ENCODE measurements around the gene SPRR2A.
"Not testable (repeated sequence)": the region's sequence is repeated elsewhere in the genome, so short reads cannot be mapped to it uniquely, and the experiment has no call there.

SPRR2A gene

GRCh38 chr1:153028766-153029165, 28.5 kb downstream of the SPRR2A start:
- H3K4me3 ChIP-seq (ENCODE audit: low read depth, low read length), result no peak overlapping the region
- ChIA-PET POLR2A (no interaction called here), CTCF (no interaction called here)

GRCh38 chr1:153025797-153026196, 31.5 kb downstream of the SPRR2A start:
- no peak for DNase-seq (ENCODE audit: low read depth, low spot score)
- H3K4me3 ChIP-seq (ENCODE audit: low read depth, low read length), result no peak overlapping the region
- no peak for TF ChIP-seq CTCF (IDR thresholded peaks at IDR 0.05; ENCODE audit: insufficient read depth, low read length, missing control alignments)
- ChIA-PET CTCF (no interaction called here), POLR2A (no interaction called here)

More at GRCh38 chr1:153028766-153029165, 28.5 kb downstream of the SPRR2A start:
- TF ChIP-seq CTCF (IDR thresholded peaks at IDR 0.05; ENCODE audit: insufficient read depth, low read length, missing control alignments), result no peak
- DNase-seq (ENCODE audit: low read depth, low spot score), result no peak

DNA sequence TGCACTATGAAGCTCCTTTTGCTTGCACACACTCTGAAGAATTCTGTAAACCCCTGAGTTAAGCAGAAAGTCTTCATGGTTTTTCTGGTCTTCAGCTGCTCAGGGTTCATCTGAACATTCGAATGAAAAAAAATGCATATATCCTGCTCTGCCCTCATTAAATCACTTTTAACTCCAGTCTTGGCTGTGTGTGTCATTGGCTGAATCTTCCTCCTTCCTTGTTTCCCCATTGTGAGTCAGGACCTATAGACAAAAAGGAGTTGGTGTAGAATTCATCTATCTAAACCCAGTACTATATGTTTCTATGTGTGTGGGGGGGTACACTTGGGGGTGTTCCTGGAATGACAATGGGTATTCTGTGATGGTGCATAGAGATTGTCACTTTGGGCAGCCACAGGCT, 32.9 kb downstream of the SPRR2A start:
- TF ChIP-seq CTCF (IDR thresholded peaks at IDR 0.05; ENCODE audit: insufficient read depth, low read length, missing control alignments), result no peak
- POLR2A ChIA-PET, result no interaction called here
- no peak overlapping the region for H3K4me3 ChIP-seq (ENCODE audit: low read depth, low read length)
- CTCF ChIA-PET, result no interaction called here
- DNase-seq (ENCODE audit: low read depth, low spot score), result no peak

- H3K4me3 ChIP-seq (ENCODE audit: low read depth, low read length), result no peak overlapping the region
- no peak for DNase-seq (ENCODE audit: low read depth, low spot score)
- TF ChIP-seq CTCF (IDR thresholded peaks at IDR 0.05; ENCODE audit: insufficient read depth, low read length, missing control alignments), result no peak
- CTCF ChIA-PET, result no interaction called here
- POLR2A ChIA-PET, result no interaction called here
These were observed 34.2 kb downstream of the SPRR2A start for GRCh38 chr1:153023109-153023508.

GRCh38 chr1:153022340-153022739, 35.0 kb downstream of the SPRR2A start:
- POLR2A ChIA-PET; DNase-seq (ENCODE audit: low read depth, low spot score); CTCF ChIA-PET; H3K4me3 ChIP-seq (ENCODE audit: low read depth, low read length): not testable (repeated sequence)

- H3K4me3 ChIP-seq (ENCODE audit: low read depth, low read length); POLR2A ChIA-PET; DNase-seq (ENCODE audit: low read depth, low spot score); CTCF ChIA-PET: not testable (repeated sequence)
These were observed 35.5 kb downstream of the SPRR2A start for GRCh38 chr1:153021829-153022228.

DNA sequence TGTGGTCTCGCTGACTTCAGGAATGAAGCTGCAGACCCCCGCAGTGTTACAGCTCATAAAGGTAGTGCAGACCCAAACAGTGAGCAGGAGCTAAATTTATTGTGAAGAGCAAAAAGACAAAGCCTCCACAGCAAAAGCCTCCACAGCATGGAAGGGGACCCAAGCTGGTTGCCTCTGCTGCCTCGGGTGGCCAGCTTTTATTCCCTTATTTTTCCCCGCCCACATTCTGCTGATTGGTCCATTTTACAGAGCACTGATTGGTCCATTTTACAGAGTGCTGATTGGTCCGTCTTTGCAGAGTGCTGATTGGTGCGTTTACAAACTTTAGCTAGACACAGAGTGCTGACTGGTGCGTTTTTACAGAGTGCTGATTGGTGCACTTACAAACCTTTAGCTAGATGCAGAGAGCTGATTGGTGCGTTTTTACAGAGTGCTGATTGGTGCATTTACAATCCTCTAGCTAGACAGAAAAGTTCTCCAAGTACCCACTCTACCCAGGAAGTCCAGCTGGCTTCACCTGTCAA, 46.0 kb downstream of the SPRR2A start:
- POLR2A ChIA-PET; CTCF ChIA-PET; DNase-seq (ENCODE audit: low read depth, low spot score); H3K4me3 ChIP-seq (ENCODE audit: low read depth, low read length): not testable (repeated sequence)
